Measurements from ENCODE around the gene MEG3. TPM values are rescaled to one million over a fixed set of nuclear protein-coding genes. Genes with fewer than 3 reads are reported as not detected.
"Not testable (repeated sequence)": the region's sequence is repeated elsewhere in the genome, so short reads cannot be mapped to it uniquely, and the experiment has no call there.

Gene MEG3
- total and polyA plus RNA-seq, 4 experiments from 2014 or later = not detected

DNA sequence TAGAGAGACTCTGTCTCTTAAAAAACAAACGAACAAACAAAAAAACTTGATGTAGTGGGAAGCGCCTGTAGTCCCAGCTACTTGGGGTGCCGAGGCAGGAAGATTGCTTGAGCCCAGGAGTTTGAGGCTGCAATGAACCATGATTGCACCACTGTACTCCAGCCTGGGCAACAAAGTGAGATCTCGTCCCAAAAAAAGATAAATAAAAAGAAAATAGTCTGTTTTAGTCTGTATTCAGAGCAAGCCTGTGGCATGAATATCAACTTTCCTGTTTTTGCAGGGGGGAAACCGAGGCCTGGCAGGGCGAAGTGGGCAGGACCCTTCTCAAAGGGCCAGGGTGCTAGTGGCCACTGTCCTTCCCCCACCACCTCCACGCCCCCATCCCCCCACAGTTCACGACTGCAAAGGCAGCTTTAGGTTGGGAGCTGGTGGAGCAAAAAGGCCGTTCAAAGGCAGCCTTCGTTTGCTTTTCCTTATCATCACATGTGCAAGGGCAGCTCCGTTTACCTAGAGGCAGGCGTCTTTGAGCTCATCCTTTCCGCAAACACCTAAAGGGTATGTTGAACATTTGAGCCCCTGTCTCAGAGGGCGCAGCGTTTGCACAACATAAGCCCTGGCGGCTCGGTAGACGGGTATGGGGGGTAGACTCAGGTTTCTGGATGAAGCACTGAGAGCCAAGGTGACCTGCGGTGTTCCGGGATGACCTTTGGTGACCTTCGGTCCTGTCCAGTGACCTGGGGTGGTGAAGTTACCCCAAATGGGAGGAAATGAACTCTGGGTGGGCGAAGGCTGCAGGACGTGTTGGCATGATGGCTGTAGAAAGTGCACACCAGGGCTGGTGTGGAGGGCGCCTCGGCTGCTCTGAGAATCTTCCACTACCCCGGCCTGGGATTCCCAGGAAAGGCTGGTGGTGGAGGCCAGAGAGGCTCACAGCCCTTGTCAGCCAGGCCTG, 8.7 kb upstream of the MEG3 start:
- Mint-ChIP-seq H3K4me3 (no peak overlapping the region), H3K4me1 (no peaks in the 10 kb centered on the region), H3K27me3 (peaks cover 1 to 9% of the 10 kb centered on the region in 2 donors), H3K36me3 (no peaks in the 10 kb centered on the region), H3K27ac (no peak overlapping the region), H3K9me3 (peaks cover 0 to 5% (median 0%) of the 10 kb centered on the region in 8 donors)
- no peaks in the 10 kb centered on the region for H3K4me1 ChIP-seq (ENCODE audit: insufficient read depth, low read length)
- no peak for DNase-seq
- no peaks in the 10 kb centered on the region for H3K27me3 ChIP-seq (ENCODE audit: insufficient read depth, low read length)
- intact Hi-C loops (cut with micrococcal nuclease) = no loop called here
- H3K4me3 ChIP-seq (ENCODE audit: low read length in 2 of 2) = no peak overlapping the region
- CTCF ChIA-PET (ENCODE audit: partially characterized antibody) = no interaction called here
- no peak overlapping the region for H3K27ac ChIP-seq (ENCODE audit: low read depth, low read length)
- POLR2A ChIA-PET (ENCODE audit: partially characterized antibody) = no interaction called here
- H3K36me3 ChIP-seq (ENCODE audit: insufficient read depth, low read length) = no peaks in the 10 kb centered on the region
- H3K9me3 ChIP-seq (ENCODE audit: control insufficient read depth in 1 of 2, low read length in 2 of 2) = no peaks in the 10 kb centered on the region

- Histone ChIP-seq H3K27ac (ENCODE audit: low read depth, low read length) (no peak overlapping the region), H3K27me3 (ENCODE audit: insufficient read depth, low read length) (no peaks in the 10 kb centered on the region), H3K36me3 (ENCODE audit: insufficient read depth, low read length) (no peaks in the 10 kb centered on the region), H3K9me3 (ENCODE audit: control insufficient read depth in 1 of 2, low read length in 2 of 2) (no peaks in the 10 kb centered on the region), H3K4me3 (ENCODE audit: low read length in 2 of 2) (no peak overlapping the region), H3K4me1 (ENCODE audit: insufficient read depth, low read length) (no peaks in the 10 kb centered on the region)
- Mint-ChIP-seq H3K9me3 (peaks cover 0 to 5% (median 0%) of the 10 kb centered on the region in 8 donors), H3K27ac (no peak overlapping the region), H3K4me3 (no peak overlapping the region), H3K36me3 (no peaks in the 10 kb centered on the region), H3K4me1 (no peaks in the 10 kb centered on the region), H3K27me3 (peaks cover 1 to 9% of the 10 kb centered on the region in 2 donors)
- CTCF ChIA-PET (ENCODE audit: partially characterized antibody) = no interaction called here
- intact Hi-C loops (cut with micrococcal nuclease) = no loop called here
- POLR2A ChIA-PET (ENCODE audit: partially characterized antibody) = no interaction called here
- DNase-seq = no peak
These were observed 7.7 kb upstream of the MEG3 start for GRCh38 chr14:100818221-100818699.

- CTCF ChIA-PET (ENCODE audit: partially characterized antibody); H3K27ac Mint-ChIP-seq; H3K36me3 ChIP-seq (ENCODE audit: insufficient read depth, low read length); H3K27ac ChIP-seq (ENCODE audit: low read depth, low read length); H3K36me3 Mint-ChIP-seq; H3K27me3 Mint-ChIP-seq; H3K4me3 Mint-ChIP-seq; DNase-seq; POLR2A ChIA-PET (ENCODE audit: partially characterized antibody); intact Hi-C loops (cut with micrococcal nuclease); H3K9me3 Mint-ChIP-seq; H3K4me1 Mint-ChIP-seq; H3K4me3 ChIP-seq (ENCODE audit: low read length in 2 of 2); H3K27me3 ChIP-seq (ENCODE audit: insufficient read depth, low read length); H3K9me3 ChIP-seq (ENCODE audit: control insufficient read depth in 1 of 2, low read length in 2 of 2); H3K4me1 ChIP-seq (ENCODE audit: insufficient read depth, low read length): not testable (repeated sequence)
These were observed 7.0 kb upstream of the MEG3 start for GRCh38 chr14:100818923-100819322.

DNA sequence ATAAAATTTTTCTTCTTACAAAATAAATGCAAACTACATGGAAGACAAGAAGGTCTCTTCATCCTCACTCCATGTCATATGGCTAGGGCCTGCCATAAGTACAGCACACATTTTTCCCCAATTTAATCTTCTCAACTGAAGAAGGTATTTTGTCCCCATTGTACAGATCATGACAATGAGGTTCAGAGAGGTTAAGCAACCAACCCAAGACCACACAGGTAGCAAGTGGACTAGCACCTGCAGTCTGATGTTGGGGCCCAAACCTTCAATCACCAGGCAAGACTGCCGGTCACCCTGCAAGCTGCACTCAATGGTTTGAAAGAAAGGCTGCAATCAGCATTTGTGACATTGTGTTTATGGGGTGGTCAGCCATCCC, 6.5 kb upstream of the MEG3 start:
- no peaks in the 10 kb centered on the region for H3K4me1 Mint-ChIP-seq
- no peaks in the 10 kb centered on the region for H3K9me3 ChIP-seq (ENCODE audit: control insufficient read depth in 1 of 2, low read length in 2 of 2)
- H3K4me3 Mint-ChIP-seq = no peak overlapping the region
- H3K36me3 ChIP-seq (ENCODE audit: insufficient read depth, low read length) = no peaks in the 10 kb centered on the region
- H3K9me3 Mint-ChIP-seq = no peaks in the 10 kb centered on the region
- intact Hi-C loops (cut with micrococcal nuclease) = no loop called here
- H3K27ac ChIP-seq (ENCODE audit: low read depth, low read length) = no peak overlapping the region
- H3K36me3 Mint-ChIP-seq = no peaks in the 10 kb centered on the region
- peaks cover under 1 to 2% of the 10 kb centered on the region in 2 donors for H3K27me3 Mint-ChIP-seq
- no peak overlapping the region for H3K27ac Mint-ChIP-seq
- ChIA-PET CTCF (ENCODE audit: partially characterized antibody) (no interaction called here), POLR2A (ENCODE audit: partially characterized antibody) (no interaction called here)
- H3K27me3 ChIP-seq (ENCODE audit: insufficient read depth, low read length) = no peaks in the 10 kb centered on the region
- no peak for DNase-seq
- no peaks in the 10 kb centered on the region for H3K4me1 ChIP-seq (ENCODE audit: insufficient read depth, low read length)
- no peak overlapping the region for H3K4me3 ChIP-seq (ENCODE audit: low read length in 2 of 2)

DNA sequence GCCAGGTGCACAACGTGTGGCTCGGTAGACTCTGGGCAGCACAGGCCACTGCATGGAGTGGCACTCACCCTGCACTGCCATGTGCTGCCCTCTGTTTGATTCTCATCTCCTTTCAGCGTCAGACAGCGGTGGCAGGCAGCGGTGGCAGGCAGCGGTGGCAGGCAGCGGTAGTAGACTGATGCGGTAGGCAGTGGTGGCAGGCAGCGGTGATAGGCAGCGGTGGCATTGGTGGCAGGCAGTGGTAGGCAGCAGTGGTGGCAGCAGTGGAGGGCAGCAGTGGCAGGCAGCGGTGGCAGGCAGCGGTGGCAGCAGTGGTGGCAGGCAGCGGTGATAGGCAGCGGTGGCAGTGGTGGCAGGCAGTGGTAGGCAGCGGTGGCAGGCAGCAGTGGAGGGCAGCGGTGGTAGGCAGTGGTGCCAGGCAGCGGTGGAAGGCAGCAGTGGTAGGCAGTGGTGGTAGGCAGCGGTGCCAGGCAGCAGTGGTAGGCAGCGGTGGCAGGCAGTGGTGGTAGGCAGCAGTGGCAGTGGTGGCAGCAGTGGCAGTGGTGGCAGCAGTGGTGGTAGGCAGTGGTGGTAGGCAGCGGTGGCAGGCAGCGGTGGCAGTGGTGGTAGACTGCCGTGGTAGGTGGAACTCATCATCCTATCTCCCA, 6.0 kb upstream of the MEG3 start:
- H3K27ac Mint-ChIP-seq = no peak overlapping the region
- DNase-seq = no peak
- POLR2A ChIA-PET (ENCODE audit: partially characterized antibody) = no interaction called here

GRCh38 chr14:100820957-100821356, 5.0 kb upstream of the MEG3 start:
- H3K27ac Mint-ChIP-seq = no peak overlapping the region

More for the DNA sequence above, 6.0 kb upstream of the MEG3 start:
- H3K27me3 Mint-ChIP-seq = peaks cover 0 to 5% of the 10 kb centered on the region in 2 donors
- H3K9me3 ChIP-seq (ENCODE audit: control insufficient read depth in 1 of 2, low read length in 2 of 2) = no peaks in the 10 kb centered on the region
- H3K4me3 Mint-ChIP-seq = no peak overlapping the region
- H3K4me1 Mint-ChIP-seq = peaks cover 0 to 4% (median under 1%) of the 10 kb centered on the region in 4 donors
- H3K36me3 Mint-ChIP-seq = no peaks in the 10 kb centered on the region
- intact Hi-C loops (cut with micrococcal nuclease) = no loop called here
- H3K4me1 ChIP-seq (ENCODE audit: insufficient read depth, low read length) = no peaks in the 10 kb centered on the region
- no peaks in the 10 kb centered on the region for H3K9me3 Mint-ChIP-seq
- no peaks in the 10 kb centered on the region for H3K27me3 ChIP-seq (ENCODE audit: insufficient read depth, low read length)
- H3K27ac ChIP-seq (ENCODE audit: low read depth, low read length) = no peak overlapping the region
- CTCF ChIA-PET (ENCODE audit: partially characterized antibody) = no interaction called here
- no peak overlapping the region for H3K4me3 ChIP-seq (ENCODE audit: low read length in 2 of 2)
- H3K36me3 ChIP-seq (ENCODE audit: insufficient read depth, low read length) = no peaks in the 10 kb centered on the region

DNA sequence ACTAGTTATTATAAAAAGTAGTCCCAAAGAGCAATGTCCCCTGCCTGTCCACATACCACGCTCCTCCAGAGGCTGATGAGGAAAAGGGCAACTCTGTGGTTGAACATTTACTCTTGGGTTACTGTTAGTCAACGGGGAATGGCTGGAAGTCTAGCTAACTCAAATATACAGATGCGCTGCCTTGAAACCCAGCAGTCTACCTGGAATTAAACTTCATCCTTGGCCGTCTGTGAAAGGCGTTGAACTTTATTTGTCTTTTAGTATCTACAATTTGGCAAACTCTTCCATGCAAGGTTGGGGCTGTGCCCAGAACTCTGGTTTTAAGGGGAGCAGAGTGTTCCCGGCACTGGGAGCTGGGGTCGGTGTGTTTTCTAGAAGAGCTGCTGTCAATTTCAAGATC, 3.9 kb upstream of the MEG3 start:
- Mint-ChIP-seq H3K36me3 (no peaks in the 10 kb centered on the region), H3K9me3 (peaks cover 0 to 4% (median 0%) of the 10 kb centered on the region in 8 donors), H3K4me1 (peaks cover 0 to 16% (median 3%) of the 10 kb centered on the region in 4 donors), H3K27me3 (peaks cover 4 to 16% of the 10 kb centered on the region in 2 donors), H3K27ac (no peak overlapping the region), H3K4me3 (no peak overlapping the region)
- H3K27ac ChIP-seq (ENCODE audit: low read depth, low read length) = no peak overlapping the region
- H3K27me3 ChIP-seq (ENCODE audit: insufficient read depth, low read length) = no peaks in the 10 kb centered on the region
- no peak for DNase-seq
- no peak overlapping the region for H3K4me3 ChIP-seq (ENCODE audit: low read length in 2 of 2)
- H3K4me1 ChIP-seq (ENCODE audit: insufficient read depth, low read length) = no peaks in the 10 kb centered on the region
- no peaks in the 10 kb centered on the region for H3K36me3 ChIP-seq (ENCODE audit: insufficient read depth, low read length)
- intact Hi-C loops (cut with micrococcal nuclease) = no loop called here
- ChIA-PET POLR2A (ENCODE audit: partially characterized antibody) (no interaction called here), CTCF (ENCODE audit: partially characterized antibody) (no interaction called here)
- no peaks in the 10 kb centered on the region for H3K9me3 ChIP-seq (ENCODE audit: control insufficient read depth in 1 of 2, low read length in 2 of 2)

More at GRCh38 chr14:100820957-100821356, 5.0 kb upstream of the MEG3 start:
- Histone ChIP-seq H3K36me3 (ENCODE audit: insufficient read depth, low read length) (no peaks in the 10 kb centered on the region), H3K27me3 (ENCODE audit: insufficient read depth, low read length) (no peaks in the 10 kb centered on the region), H3K4me3 (ENCODE audit: low read length in 2 of 2) (no peak overlapping the region), H3K4me1 (ENCODE audit: insufficient read depth, low read length) (no peaks in the 10 kb centered on the region), H3K27ac (ENCODE audit: low read depth, low read length) (no peak overlapping the region), H3K9me3 (ENCODE audit: control insufficient read depth in 1 of 2, low read length in 2 of 2) (no peaks in the 10 kb centered on the region)
- Mint-ChIP-seq H3K27me3 (peaks cover 4 to 12% of the 10 kb centered on the region in 2 donors), H3K4me3 (no peak overlapping the region), H3K4me1 (peaks cover 0 to 9% (median 2%) of the 10 kb centered on the region in 4 donors), H3K36me3 (no peaks in the 10 kb centered on the region), H3K9me3 (peaks cover 0 to 4% (median 0%) of the 10 kb centered on the region in 8 donors)
- ChIA-PET CTCF (ENCODE audit: partially characterized antibody) (interaction anchor here (0.6 kb wide), 1 partner anchor 1433 kb away, joined by 4 read pairs; no protein-coding TSS in a partner anchor), POLR2A (ENCODE audit: partially characterized antibody) (no interaction called here)
- intact Hi-C loops (cut with micrococcal nuclease) = no loop called here
- DNase-seq = no peak
